GM12878 (cell line): ENCODE measurements around the gene SPDYE3.

Experiments used
- ATF3 ChIP-seq: IDR thresholded peaks from 2 replicates; pipeline ENCODE4 v1.6.1; 2011; ENCODE audit warnings: low read depth, mild to moderate bottlenecking, low read length, moderate library complexity, borderline replicate concordance; ENCODE audit errors: extremely low read depth
- GABPA ChIP-seq: IDR thresholded peaks from 2 replicates; pipeline ENCODE4 v1.6.1; 2014; ENCODE audit warnings: antibody characterized with exemption, low read depth, mild to moderate bottlenecking, inconsistent platforms
- KDM1A ChIP-seq: fragments of 200-600 bp; sonication (generic); IDR thresholded peaks from 2 replicates; pipeline ENCODE4 v1.6.1; 2016; ENCODE audit warnings: borderline replicate concordance
- USF2 ChIP-seq: IDR thresholded peaks from 2 replicates; pipeline ENCODE4 v1.6.1; 2011; ENCODE audit warnings: low read depth, low read length, improper control_type of control experiment, borderline replicate concordance

GRCh38 chr7:100358027-100358856, 50.7 kb downstream of the SPDYE3 start, which contains the start of gene PILRB:
- TF ChIP-seq GABPA, result no peak
- TF ChIP-seq USF2, result no peak
- TF ChIP-seq ATF3, result no peak
- no peak for TF ChIP-seq KDM1A
